HG03060 (cell line): ENCODE data around the gene DOCK1.
"Not testable (repeated sequence)": the region's sequence is repeated elsewhere in the genome, so short reads cannot be mapped to it uniquely, and the experiment has no call there.

Experiments
- ATAC-seq: cut with Tn5 transposase; IDR thresholded peaks from one replicate; pipeline ENCODE4 v1.9.1; 2021; ENCODE audit warnings: low read depth, moderate number of reproducible peaks; ENCODE audit not compliant: unreplicated experiment

Gene DOCK1

GRCh38 chr10:126904818-126905701, at the start of gene DOCK1:
Gene DOCK1, plus strand, starts transcription at chr10:126905428. Its CDS starts 90 bp downstream, at chr10:126905518.
- no peak for ATAC-seq

DNA sequence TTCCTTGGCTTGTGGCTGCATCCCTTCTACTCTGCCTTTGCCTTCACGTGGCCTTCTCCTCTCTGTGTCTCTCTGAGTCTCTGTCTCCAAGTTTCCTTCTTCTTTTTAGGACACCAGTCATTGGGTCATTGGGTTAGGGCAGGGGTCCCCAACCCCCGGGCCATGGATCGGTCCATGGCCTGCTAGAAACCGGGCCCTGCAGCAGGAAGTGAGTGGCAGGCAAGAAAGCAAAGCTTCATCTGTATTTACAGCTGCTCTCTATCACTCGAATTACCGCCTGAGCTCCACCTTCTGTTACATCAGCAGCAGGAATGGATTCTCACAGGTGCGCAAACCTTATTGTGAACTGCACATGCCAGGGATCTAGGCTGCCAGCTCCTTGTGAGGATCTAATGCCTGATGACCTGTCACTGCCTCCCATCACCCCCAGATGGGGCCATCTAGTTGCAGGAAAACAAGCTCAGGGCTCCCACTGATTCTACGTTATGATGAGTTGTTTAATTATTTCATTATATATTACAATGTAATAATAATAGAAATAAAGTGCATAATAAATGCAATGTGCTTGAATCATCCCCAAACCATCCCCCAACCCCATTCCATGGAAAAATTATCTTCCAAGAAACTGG, 47.9 kb upstream of the DOCK1 start:
- ATAC-seq: no peak

DNA sequence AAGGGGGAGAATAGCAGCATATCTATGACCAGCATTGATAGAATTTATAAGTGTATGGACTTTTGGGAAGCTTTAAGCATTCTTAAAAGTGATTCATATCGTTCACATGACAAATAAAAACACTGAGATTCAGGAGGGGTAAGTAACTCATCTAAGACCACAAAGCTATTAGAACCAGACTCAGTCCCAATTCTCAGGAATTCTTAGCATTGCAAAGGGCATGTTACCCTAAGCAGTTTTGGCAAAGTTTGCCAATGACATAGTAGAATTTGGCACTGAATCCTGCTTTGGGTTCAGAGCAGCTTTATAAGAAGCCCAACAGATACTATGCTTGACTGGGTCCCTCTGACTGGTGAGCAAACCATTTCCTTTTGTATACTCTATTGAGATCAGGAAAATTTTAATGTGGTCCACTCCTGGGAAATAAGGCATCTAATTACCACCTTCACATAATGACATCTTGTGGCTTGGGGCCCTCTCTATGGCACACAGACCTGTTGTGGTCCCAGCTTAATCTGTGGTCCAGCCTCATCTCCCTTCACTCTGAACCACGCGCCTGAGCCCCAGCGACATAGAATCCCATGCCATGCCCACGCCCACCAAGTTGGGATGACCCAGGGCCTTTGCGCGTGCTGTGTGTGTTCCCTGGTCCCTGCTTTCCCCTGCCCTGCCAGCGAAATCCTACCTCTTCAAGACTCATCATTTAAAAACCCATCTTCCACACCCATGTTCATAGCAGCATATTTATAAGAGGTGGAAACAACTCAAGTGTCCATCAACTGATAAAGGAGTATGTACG, 37.5 kb upstream of the DOCK1 start:
- ATAC-seq: no peak

- ATAC-seq: no peak
Observed at GRCh38 chr10:126868371-126868770, 36.9 kb upstream of the DOCK1 start.

DNA sequence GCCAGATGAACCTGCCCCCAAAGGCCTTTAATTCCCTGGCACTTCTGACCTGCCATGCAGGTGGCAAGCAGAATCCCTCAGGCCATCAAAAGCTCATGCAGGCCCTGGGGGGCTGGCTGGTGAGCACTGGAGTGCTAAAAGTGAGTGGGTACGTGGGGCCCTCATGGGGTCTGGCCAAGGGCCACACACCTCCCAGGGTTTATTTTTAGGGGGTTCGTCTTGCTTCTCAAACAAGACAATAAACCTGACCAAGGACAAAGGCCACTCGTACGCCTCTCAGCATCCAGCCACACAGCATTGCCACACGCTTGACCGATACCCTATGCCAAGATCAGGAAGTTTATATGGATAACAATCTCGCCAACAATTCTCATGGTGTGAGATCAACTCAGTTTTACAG, 33.1 kb upstream of the DOCK1 start:
- ATAC-seq: no peak

GRCh38 chr10:126872768-126873167, 32.5 kb upstream of the DOCK1 start:
- ATAC-seq: no peak

DNA sequence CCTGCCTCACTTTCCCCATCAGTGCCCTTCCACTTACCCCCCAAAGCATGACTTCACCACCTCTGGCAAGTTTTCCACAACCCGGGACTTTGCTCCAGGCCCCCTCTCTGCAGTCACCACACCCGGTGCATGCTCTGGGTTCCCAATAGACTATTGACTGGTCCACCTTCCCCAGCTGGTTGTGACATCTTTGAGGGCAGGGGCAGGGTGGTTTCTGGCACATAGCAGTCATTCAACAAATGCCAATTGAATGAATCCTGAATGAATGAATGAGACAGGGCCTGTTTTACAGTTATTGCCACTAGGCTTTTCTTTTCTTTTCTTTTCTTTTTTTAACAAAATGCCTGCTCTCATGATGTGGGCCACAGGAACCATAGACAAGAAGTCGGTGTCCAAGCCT, 28.8 kb upstream of the DOCK1 start:
- ATAC-seq: no peak

GRCh38 chr10:126877390-126877789, 27.8 kb upstream of the DOCK1 start:
- ATAC-seq: no peak

DNA sequence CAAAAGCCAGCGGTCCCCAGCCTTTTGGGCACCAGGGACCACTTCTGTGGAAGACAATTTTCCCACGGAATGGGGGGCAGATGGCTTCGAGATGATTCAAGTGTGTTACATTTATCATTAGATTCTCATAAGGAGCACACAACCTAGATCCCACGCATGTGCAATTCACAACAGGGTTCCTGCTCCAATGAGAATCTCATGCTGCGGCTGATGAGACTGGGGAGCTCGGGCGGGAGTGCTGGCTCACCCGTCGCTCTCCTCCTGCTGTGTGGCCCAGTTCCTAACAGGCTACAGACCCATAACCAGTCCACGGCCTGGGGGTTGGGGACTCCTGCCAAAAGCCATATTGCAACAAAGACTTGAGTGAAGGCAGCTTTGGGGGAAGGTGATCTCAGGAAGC, 26.6 kb upstream of the DOCK1 start:
- no peak for ATAC-seq

GRCh38 chr10:126880926-126881325, 24.3 kb upstream of the DOCK1 start:
- no peak for ATAC-seq

GRCh38 chr10:126882055-126882454, 23.2 kb upstream of the DOCK1 start:
- not testable (repeated sequence) for ATAC-seq

DNA sequence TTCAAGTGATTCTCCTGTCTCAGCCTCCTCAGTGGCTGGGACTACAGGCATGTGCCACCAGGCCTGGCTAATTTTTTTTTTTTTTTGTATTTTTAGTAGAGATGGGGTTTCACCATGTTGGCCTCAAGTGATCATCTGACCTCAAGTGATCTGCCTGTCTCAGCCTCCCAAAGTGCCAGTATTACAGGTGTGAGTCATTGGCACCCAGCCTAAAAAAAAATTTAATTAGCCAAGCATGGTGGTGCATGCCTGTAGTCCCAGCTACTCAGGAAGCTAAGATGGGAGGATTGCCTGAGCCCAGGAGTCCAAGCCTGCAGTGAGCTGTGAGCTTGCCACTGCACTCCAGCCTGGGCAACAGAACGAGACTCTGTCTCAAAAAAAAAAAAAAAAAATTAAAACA, 16.8 kb upstream of the DOCK1 start:
- not testable (repeated sequence) for ATAC-seq

DNA sequence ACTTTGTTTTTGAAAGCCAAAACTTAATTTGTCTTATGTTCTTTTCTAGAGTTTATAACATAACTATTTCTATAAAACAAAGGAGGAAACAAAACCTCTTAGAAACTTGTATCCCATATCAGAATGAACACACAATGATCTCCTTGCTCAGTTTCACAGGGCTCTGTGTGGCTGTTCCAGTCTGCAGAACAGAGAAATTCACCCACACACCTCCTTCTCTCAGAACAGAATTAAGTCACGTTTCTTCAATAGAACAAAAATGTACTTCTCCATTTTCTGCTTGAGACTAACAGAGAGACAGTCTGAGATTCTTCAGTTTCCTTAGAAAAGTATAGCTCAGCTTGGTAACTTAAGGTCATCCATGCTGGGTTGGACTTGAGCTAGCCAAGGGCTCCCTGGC, 15.8 kb upstream of the DOCK1 start:
- no peak for ATAC-seq

- ATAC-seq: not testable (repeated sequence)
Observed at GRCh38 chr10:126890797-126891196, 14.4 kb upstream of the DOCK1 start.

- ATAC-seq: no peak
Observed at GRCh38 chr10:126892226-126893175, 12.7 kb upstream of the DOCK1 start.

DNA sequence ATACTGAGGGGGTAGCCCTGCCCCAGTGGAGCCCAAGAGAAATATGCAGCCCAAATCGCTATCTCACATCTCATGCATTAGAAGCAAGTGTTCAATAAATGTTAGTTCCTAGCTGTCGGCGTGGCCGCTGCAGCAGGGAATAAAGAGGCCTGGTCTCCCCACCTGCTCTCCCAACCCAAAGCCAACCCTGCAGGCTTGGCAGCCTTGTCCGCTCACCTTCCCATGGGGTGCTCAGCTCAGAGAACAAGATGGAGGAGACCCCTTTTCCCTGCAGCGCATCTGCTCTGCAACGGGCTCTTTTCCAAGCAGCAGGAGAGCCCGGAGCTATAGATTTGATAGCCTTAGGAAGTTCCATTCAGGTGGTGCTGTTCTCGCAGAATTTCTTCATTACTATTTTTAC, 12.0 kb upstream of the DOCK1 start:
- ATAC-seq: no peak

GRCh38 chr10:126893841-126894240, 11.4 kb upstream of the DOCK1 start:
- no peak for ATAC-seq

GRCh38 chr10:126895214-126895781, 9.9 kb upstream of the DOCK1 start:
- no peak for ATAC-seq

- ATAC-seq: no peak
Observed at GRCh38 chr10:126898460-126898859, 6.8 kb upstream of the DOCK1 start.

DNA sequence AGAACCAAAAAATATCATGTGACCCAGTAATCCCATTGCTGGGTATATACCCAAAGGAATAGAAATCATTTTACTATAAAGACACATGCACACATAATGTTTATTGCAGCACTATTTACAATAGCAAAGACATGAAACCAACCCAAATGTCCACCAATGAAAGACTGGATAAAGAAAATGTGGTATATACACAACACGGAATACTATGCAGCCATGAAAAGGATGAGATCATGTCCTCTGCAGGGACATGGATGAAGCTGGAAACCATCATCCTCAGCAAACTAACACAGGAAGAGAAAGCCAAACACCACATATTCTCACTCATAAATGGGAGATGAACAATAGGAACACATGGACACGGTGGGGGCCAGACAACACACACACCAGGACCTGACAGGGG, 5.7 kb upstream of the DOCK1 start:
- ATAC-seq: not testable (repeated sequence)
